ENCODE measurements around the gene SLMAP. TPM values are rescaled to one million over a fixed set of nuclear protein-coding genes. Genes with fewer than 3 reads are reported as not detected.
A peak's percentile ranks its signal among the peaks of the same experiment; 100 is the strongest.

The SLMAP gene, protein sequence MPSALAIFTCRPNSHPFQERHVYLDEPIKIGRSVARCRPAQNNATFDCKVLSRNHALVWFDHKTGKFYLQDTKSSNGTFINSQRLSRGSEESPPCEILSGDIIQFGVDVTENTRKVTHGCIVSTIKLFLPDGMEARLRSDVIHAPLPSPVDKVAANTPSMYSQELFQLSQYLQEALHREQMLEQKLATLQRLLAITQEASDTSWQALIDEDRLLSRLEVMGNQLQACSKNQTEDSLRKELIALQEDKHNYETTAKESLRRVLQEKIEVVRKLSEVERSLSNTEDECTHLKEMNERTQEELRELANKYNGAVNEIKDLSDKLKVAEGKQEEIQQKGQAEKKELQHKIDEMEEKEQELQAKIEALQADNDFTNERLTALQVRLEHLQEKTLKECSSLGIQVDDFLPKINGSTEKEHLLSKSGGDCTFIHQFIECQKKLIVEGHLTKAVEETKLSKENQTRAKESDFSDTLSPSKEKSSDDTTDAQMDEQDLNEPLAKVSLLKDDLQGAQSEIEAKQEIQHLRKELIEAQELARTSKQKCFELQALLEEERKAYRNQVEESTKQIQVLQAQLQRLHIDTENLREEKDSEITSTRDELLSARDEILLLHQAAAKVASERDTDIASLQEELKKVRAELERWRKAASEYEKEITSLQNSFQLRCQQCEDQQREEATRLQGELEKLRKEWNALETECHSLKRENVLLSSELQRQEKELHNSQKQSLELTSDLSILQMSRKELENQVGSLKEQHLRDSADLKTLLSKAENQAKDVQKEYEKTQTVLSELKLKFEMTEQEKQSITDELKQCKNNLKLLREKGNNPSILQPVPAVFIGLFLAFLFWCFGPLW
- 100 to 1,000 TPM in 1 of 3 donors, 10 to 100 TPM in 2; 41.3 to 105 (median 83.6) TPM for total RNA-seq

DNA sequence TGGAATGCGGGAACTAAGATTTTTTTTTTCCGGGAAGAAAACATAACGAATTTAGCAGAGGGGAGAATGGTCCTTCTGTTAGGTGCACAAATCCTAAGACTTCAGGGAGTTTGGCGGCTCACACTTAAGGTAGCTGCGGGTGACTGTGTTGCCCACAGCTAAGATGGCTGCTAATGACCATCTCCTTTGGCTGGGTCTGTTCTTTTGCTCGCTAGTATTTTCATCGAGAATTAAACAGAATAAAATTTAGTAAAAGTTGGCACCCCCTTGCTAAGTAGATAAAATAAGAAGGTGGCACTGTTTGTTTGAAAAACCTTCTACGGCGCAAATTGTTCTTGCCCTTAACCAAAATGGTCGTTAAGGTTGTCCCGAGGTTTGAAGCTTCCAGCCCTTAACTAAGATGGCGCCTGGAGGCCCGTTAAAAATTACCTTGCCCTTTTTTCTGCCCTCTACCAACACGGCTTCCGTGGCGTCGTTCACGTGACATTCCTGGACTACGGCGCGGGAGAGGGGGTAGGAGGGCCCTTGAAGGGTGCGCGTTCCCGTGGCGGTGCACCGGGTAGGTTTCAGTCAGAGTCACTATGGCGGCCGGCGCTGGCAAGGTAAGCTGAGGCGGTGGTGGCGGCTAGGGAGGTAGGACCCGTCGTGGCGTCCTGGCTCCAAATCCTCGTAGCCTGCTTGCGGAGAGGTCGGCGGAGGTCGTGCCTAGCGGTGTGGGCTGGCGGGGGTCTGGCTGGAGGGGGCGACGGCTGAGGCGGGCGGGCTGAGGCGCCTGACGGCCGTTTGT lies at the start of gene SLMAP:
SLMAP (plus strand) TSS at position 569 of the 787 bp plus-strand sequence. CDS start 1,343 bp downstream, outside the sequence.
- intact Hi-C loops (cut with DNase I; ENCODE audit: low total_unique reads) = loop anchor here (5.0 kb wide), 1 partner anchor 64 kb away; the partner anchor contains the start of gene DENND6A
- H3K9me3 ChIP-seq = no peaks in the 10 kb centered on the region
- DNase-seq (ENCODE audit: low spot score in 2 of 2) = peak; percentile 97
- H3K4me1 ChIP-seq = peaks cover 0 to 5% of the 10 kb centered on the region in 2 donors
- no peaks in the 10 kb centered on the region for H3K36me3 ChIP-seq
- H3K27me3 ChIP-seq = no peaks in the 10 kb centered on the region
- peak within 1 kb of the TSS; percentile 77 to 95 (median 95) for H3K4me3 ChIP-seq
- TF ChIP-seq, protein P1, sequence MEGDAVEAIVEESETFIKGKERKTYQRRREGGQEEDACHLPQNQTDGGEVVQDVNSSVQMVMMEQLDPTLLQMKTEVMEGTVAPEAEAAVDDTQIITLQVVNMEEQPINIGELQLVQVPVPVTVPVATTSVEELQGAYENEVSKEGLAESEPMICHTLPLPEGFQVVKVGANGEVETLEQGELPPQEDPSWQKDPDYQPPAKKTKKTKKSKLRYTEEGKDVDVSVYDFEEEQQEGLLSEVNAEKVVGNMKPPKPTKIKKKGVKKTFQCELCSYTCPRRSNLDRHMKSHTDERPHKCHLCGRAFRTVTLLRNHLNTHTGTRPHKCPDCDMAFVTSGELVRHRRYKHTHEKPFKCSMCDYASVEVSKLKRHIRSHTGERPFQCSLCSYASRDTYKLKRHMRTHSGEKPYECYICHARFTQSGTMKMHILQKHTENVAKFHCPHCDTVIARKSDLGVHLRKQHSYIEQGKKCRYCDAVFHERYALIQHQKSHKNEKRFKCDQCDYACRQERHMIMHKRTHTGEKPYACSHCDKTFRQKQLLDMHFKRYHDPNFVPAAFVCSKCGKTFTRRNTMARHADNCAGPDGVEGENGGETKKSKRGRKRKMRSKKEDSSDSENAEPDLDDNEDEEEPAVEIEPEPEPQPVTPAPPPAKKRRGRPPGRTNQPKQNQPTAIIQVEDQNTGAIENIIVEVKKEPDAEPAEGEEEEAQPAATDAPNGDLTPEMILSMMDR (IDR thresholded peaks at IDR 0.05) = no peak
- peak; percentile 84 to 95 (median 92) for TF ChIP-seq POLR2AphosphoS5 (IDR thresholded peaks at IDR 0.05)
- peak within 1 kb of the TSS; percentile 94 to 95 for H3K27ac ChIP-seq

DNA sequence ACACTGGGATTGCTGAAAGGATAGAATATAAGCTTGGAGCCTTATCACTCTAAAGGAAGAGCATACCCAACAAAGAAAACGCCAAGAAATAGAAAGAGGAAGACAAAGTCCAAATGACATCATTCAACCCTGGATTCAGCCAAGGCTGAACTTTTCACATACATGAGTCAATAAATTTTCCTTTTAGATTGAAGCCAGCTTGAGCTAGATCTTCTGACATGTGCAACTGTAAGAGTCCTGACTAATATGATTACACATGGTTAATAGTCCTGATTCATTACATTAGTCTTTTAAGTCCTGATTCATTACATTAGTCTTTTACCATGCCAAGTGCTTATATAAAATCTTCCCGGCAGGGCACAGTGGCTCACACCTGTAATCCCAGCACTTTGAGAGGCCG lies 49.6 kb upstream of the SLMAP start:
- no peak for DNase-seq (ENCODE audit: low spot score in 2 of 2)
- Histone ChIP-seq H3K9me3 (no peaks in the 10 kb centered on the region), H3K36me3 (no peaks in the 10 kb centered on the region), H3K4me3 (no peak overlapping the region), H3K4me1 (peaks cover 0 to 8% of the 10 kb centered on the region in 2 donors), H3K27ac (no peak overlapping the region), H3K27me3 (no peaks in the 10 kb centered on the region)
- TF ChIP-seq POLR2AphosphoS5 (IDR thresholded peaks at IDR 0.05) (no peak), POLR2A (IDR thresholded peaks at IDR 0.05) (no peak)
- TF ChIP-seq, protein P1 (IDR thresholded peaks at IDR 0.05) = no peak
- intact Hi-C loops (cut with DNase I; ENCODE audit: low total_unique reads) = no loop called here

DNA sequence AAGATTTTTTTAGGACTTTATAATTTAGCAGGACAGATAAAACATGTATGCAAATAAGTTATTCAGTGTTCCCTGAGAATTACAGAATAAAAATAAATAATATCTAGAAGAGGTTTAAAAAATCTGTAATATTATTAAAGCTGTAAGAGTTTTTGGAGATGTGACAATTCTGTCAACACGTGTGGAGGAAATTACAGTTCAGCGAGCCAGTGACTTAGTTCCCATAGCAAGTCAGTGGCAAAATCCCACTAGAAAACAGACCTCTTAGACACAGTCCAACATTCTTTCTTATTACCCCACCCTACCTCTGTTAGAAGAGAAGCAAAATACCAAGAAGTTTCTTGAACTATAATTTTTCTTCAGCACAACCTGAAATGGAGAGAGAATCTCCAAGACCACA lies 47.1 kb upstream of the SLMAP start:
- H3K27ac ChIP-seq = peak overlapping the region; percentile 12 to 13
- H3K4me1 ChIP-seq = peaks cover 0 to 8% of the 10 kb centered on the region in 2 donors
- no peaks in the 10 kb centered on the region for H3K9me3 ChIP-seq
- no peak for DNase-seq (ENCODE audit: low spot score in 2 of 2)
- TF ChIP-seq POLR2AphosphoS5 (IDR thresholded peaks at IDR 0.05) (no peak), POLR2A (IDR thresholded peaks at IDR 0.05) (no peak)
- TF ChIP-seq, protein P1 (IDR thresholded peaks at IDR 0.05) = no peak
- intact Hi-C loops (cut with DNase I; ENCODE audit: low total_unique reads) = no loop called here
- H3K4me3 ChIP-seq = no peak overlapping the region
- H3K36me3 ChIP-seq = no peaks in the 10 kb centered on the region
- H3K27me3 ChIP-seq = no peaks in the 10 kb centered on the region

DNA sequence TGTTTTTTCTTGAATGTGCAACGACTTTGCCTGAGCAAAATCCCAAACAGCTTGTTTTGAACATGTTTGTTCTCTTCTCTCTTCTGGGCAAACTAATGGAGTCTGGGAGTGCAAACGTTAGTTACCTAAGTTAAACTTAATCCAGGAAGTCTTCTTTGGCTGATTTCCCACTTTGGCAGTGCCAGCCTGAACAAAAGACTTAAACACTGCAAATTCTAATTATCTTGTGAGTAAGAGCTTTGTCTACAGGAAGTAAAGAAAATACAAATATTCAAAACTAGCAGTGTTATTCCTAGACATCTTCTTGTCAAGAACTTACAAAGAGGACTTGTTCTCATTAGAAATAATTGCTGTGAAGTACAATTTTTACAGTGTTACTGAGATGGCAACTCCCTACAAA lies 46.5 kb upstream of the SLMAP start:
- Histone ChIP-seq H3K9me3 (no peaks in the 10 kb centered on the region), H3K36me3 (no peaks in the 10 kb centered on the region), H3K4me3 (no peak overlapping the region), H3K27me3 (no peaks in the 10 kb centered on the region), H3K4me1 (peaks cover 0 to 8% of the 10 kb centered on the region in 2 donors), H3K27ac (peak overlapping the region; percentile 12 to 13)
- intact Hi-C loops (cut with DNase I; ENCODE audit: low total_unique reads) = no loop called here
- peak in 1 of 2 donors; percentile 26 for DNase-seq (ENCODE audit: low spot score in 2 of 2)
- TF ChIP-seq POLR2A (IDR thresholded peaks at IDR 0.05) = no peak
- no peak for TF ChIP-seq POLR2AphosphoS5 (IDR thresholded peaks at IDR 0.05)
- TF ChIP-seq, protein P1 (IDR thresholded peaks at IDR 0.05) = no peak

Data from breast epithelium (tissue), 4 donors.